Heart left ventricle (tissue), 13 donors: Measurements from ENCODE around the gene SPECC1.

ENCODE experiments used
- POLR2A ChIP-seq, 2 donors: fragments of 450-650 bp; IDR thresholded peaks; one replicate each; pipeline ENCODE4 v1.6.1; 2017; ENCODE audit warnings: antibody characterized with exemption in 2 of 2, mild to moderate bottlenecking in 2 of 2, moderate library complexity in 2 of 2
- TF ChIP-seq, protein P1 (sequence below), 12 donors: fragments of 200-600 bp; sonication (generic) in 4 of 12; IDR thresholded peaks; one replicate each; pipeline versions ENCODE4 v1.5.0 to v1.8.0; 2018 to 2022; ENCODE audit warnings: antibody characterized with exemption in 12 of 12, mild to moderate bottlenecking in 5 of 12
- donor health status: ischemic (EF 13 %, LVEDD 7.1; RV severe dilation, severe dysfunction).
- donor health status: DM: no; HTN: yes; CAD: no.
- donor health status: DM: no; HTN: no; CAD: no.
- donor health status: ischemic (EF 25% LVEDD 6.9; RV normal size, moderate dysfunction).
- donor health status: ischemic (EF 25% LVEDD 5.7; RV mildly dilated, moderate dysfunction).
- donor health status: ischemic (EF 35%, LVEDD 5.7; RV mildly dilated, moderate dysfunction).
- donor health status: nonischemic (EF 11% LVEDD 7.7; RV severe dilation, severe dysfunction).
- donor health status: DM: yes; HTN: yes; CAD: no.
- donor health status: PGD.
- donor health status: ischemic (EF 29% LVEDD 5.4; RV normal size, mild dysfunction).
- donor health status: nonischemic (EF 23%, LVEDD 6.1; RV moderate dilation, normal function).

DNA sequence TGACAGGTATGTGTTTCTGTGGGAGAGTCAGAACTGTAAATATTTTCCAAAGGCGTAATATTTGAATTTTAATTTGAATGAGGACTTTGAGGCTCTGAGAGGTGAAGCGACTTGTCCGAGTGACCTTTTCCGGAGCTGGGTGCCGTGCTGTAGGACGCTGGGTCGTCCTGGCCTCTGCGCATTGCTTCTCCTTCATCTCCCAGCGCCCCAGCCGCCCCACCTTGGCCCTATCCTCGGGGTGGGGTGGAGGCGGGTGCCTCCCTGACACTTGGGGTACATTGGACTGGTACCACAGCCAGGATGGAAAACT lies 147.8 kb downstream of the SPECC1 start:
- no peak for TF ChIP-seq POLR2A (IDR thresholded peaks at IDR 0.05)
- TF ChIP-seq, protein P1, sequence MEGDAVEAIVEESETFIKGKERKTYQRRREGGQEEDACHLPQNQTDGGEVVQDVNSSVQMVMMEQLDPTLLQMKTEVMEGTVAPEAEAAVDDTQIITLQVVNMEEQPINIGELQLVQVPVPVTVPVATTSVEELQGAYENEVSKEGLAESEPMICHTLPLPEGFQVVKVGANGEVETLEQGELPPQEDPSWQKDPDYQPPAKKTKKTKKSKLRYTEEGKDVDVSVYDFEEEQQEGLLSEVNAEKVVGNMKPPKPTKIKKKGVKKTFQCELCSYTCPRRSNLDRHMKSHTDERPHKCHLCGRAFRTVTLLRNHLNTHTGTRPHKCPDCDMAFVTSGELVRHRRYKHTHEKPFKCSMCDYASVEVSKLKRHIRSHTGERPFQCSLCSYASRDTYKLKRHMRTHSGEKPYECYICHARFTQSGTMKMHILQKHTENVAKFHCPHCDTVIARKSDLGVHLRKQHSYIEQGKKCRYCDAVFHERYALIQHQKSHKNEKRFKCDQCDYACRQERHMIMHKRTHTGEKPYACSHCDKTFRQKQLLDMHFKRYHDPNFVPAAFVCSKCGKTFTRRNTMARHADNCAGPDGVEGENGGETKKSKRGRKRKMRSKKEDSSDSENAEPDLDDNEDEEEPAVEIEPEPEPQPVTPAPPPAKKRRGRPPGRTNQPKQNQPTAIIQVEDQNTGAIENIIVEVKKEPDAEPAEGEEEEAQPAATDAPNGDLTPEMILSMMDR (IDR thresholded peaks at IDR 0.05): no peak
